ENCODE results near the gene ATAD1. TPM values are rescaled to one million over a fixed set of nuclear protein-coding genes. Genes with fewer than 3 reads are reported as not detected.

Gene ATAD1
- total and polyA plus RNA-seq, 2 of the 4 experiments (the other 2 are of a cell fraction): 12.7 to 21.9 TPM

GRCh38 chr10:87765666-87766376, 52.2 kb downstream of the ATAD1 start:
- H3K4me1 ChIP-seq (ENCODE audit: control insufficient read depth, insufficient read depth, low read length): peaks cover 9% of the 10 kb centered on the region
- H3K27me3 ChIP-seq (ENCODE audit: control insufficient read depth, insufficient read depth, low read length): no peaks in the 10 kb centered on the region
- DNase-seq (no peak), ATAC-seq (ENCODE audit: low read depth) (no peak)
- H4K20me1 ChIP-seq (ENCODE audit: insufficient read depth, low read length): no peaks in the 10 kb centered on the region
- H3K79me1 ChIP-seq (ENCODE audit: low read depth in 1 of 2, low read length in 2 of 2): peaks cover 9 to 30% of the 10 kb centered on the region in 2 experiments; a peak in 3 of 4 replicates
- peaks cover 13% of the 10 kb centered on the region for H3K9me1 ChIP-seq (ENCODE audit: insufficient read depth, low read length)
- no peak overlapping the region for H2AFZ ChIP-seq (replicated peaks; ENCODE audit: low read length, poor library complexity)
- no peak overlapping the region for H3K27ac ChIP-seq (ENCODE audit: insufficient read depth, low read length)
- no peak for TF ChIP-seq ELK1 (IDR thresholded peaks at IDR 0.05; ENCODE audit: borderline replicate concordance, low read depth, low read length)
- no peak for TF ChIP-seq CHD1 (IDR thresholded peaks at IDR 0.05; ENCODE audit: low read depth, low read length)
- no peak for TF ChIP-seq RCOR1 (IDR thresholded peaks at IDR 0.05; ENCODE audit: insufficient replicate concordance, low read length)
- no peak for TF ChIP-seq MAZ (IDR thresholded peaks at IDR 0.05; ENCODE audit: borderline replicate concordance, low read depth, low read length)
- no peak for TF ChIP-seq MAFK (IDR thresholded peaks at IDR 0.05; ENCODE audit: low read depth, low read length)
- no peak for TF ChIP-seq POLR2A (IDR thresholded peaks at IDR 0.05; ENCODE audit: low read depth, low read length)
- no peak for TF ChIP-seq BHLHE40 (IDR thresholded peaks at IDR 0.05; ENCODE audit: low read depth, low read length)
- TF ChIP-seq FOS (IDR thresholded peaks at IDR 0.05; ENCODE audit: low read depth, low read length): no peak
- TF ChIP-seq NFE2L2 (IDR thresholded peaks at IDR 0.05; ENCODE audit: low read depth, low read length): no peak
- no peak for TF ChIP-seq RAD21 (IDR thresholded peaks at IDR 0.05; ENCODE audit: low read length)
- no peak for TF ChIP-seq SMC3 (IDR thresholded peaks at IDR 0.05; ENCODE audit: low read depth, low read length)
- TF ChIP-seq RFX5 (IDR thresholded peaks at IDR 0.05; ENCODE audit: low read depth, low read length): no peak
- TF ChIP-seq, protein P1, sequence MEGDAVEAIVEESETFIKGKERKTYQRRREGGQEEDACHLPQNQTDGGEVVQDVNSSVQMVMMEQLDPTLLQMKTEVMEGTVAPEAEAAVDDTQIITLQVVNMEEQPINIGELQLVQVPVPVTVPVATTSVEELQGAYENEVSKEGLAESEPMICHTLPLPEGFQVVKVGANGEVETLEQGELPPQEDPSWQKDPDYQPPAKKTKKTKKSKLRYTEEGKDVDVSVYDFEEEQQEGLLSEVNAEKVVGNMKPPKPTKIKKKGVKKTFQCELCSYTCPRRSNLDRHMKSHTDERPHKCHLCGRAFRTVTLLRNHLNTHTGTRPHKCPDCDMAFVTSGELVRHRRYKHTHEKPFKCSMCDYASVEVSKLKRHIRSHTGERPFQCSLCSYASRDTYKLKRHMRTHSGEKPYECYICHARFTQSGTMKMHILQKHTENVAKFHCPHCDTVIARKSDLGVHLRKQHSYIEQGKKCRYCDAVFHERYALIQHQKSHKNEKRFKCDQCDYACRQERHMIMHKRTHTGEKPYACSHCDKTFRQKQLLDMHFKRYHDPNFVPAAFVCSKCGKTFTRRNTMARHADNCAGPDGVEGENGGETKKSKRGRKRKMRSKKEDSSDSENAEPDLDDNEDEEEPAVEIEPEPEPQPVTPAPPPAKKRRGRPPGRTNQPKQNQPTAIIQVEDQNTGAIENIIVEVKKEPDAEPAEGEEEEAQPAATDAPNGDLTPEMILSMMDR (conservative IDR thresholded peaks at IDR 0.05; ENCODE audit: low read depth, low read length): no peak
- H3K9ac ChIP-seq (ENCODE audit: low read depth, low read length): no peak overlapping the region
- ChIA-PET POLR2A (ENCODE audit: unreplicated experiment) (no interaction called here), CTCF (no interaction called here)
- H3K18ac ChIP-seq (ENCODE audit: low read depth, low read length): no peak overlapping the region
- no TSS peak for BruUV-seq (replicated peaks)
- no CpG with 5 or more reads among the region's 5 CpGs for WGBS, 2 experiments (ENCODE audit: extremely low coverage in 2 of 2, insufficient read length in 1 of 2)
- H2AK9ac ChIP-seq (replicated peaks; ENCODE audit: low read depth, low read length, poor library complexity): no peak overlapping the region
- dilution Hi-C loops (cut with HindIII; ENCODE audit: low sequenced_read_pairs, unreplicated experiment) (no loop called here), intact Hi-C loops (cut with micrococcal nuclease) (no loop called here), in situ Hi-C loops (cut with MboI; ENCODE audit: low sequenced_read_pairs) (no loop called here)
- H3K56ac ChIP-seq (ENCODE audit: extremely low read depth, insufficient read depth, low read length): no peak overlapping the region
- no peak overlapping the region for H2BK120ac ChIP-seq (ENCODE audit: low read depth, low read length)
- no peak overlapping the region for H3K4me3 ChIP-seq (ENCODE audit: insufficient read depth, low read depth, low read length)
- no peak overlapping the region for H3K14ac ChIP-seq (replicated peaks; ENCODE audit: low read depth, low read length)
- no peak overlapping the region for H3K4me2 ChIP-seq (ENCODE audit: low read depth, low read length)
- no peak overlapping the region for H2BK20ac ChIP-seq (ENCODE audit: low read depth, low read length)
- no peak overlapping the region for H4K8ac ChIP-seq (ENCODE audit: low read depth in 2 of 2, low read length in 2 of 2)
- H2BK15ac ChIP-seq (ENCODE audit: low read depth, low read length): no peak overlapping the region
- no peak overlapping the region for H3K23ac ChIP-seq (ENCODE audit: low read depth, low read length)
- H4K5ac ChIP-seq (ENCODE audit: low read depth, low read length): no peak overlapping the region
- no peak overlapping the region for H3K4ac ChIP-seq (ENCODE audit: low read depth, low read length)
- H3K9me3 ChIP-seq (ENCODE audit: control insufficient read depth, insufficient read depth, low read length): no peaks in the 10 kb centered on the region
- no peak overlapping the region for H2BK5ac ChIP-seq (ENCODE audit: low read depth, low read length, poor library complexity, severe bottlenecking)
- no peak overlapping the region for H4K91ac ChIP-seq (ENCODE audit: insufficient read depth, low read depth, low read length)
- H3K36me3 ChIP-seq (ENCODE audit: control insufficient read depth, insufficient read depth, low read length): peaks cover 16% of the 10 kb centered on the region
- no peak overlapping the region for H2AK5ac ChIP-seq (ENCODE audit: low read depth, low read length)

All from IMR-90 (cell line).